Measurements from ENCODE around the gene DPP6. TPM values are rescaled to one million over a fixed set of nuclear protein-coding genes. Genes with fewer than 3 reads are reported as not detected.

The DPP6 gene
- total RNA-seq, 2 experiments from 2014 or later, result not detected

DNA sequence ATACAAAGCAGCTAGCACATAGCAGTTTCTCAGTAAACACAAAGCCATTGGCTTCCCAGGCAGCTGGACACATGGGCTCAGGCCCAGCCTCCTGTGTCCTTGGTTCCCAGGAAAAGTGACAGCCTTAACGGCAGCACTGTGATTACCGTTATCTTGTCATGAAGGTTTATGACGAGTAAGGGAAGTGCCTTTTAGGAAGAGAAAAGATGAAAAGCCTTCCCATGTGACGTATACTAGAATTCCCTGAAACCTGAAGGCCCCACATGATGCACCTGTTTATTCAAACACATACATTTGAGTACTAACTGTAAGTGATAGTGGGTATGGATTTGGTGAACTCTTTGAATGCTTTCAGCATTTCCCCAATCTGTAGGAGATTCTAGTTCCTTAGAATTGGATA lies 244.2 kb downstream of the DPP6 start:
- intact Hi-C loops (cut with DNase I, micrococcal nuclease), result no loop called here
- CTCF ChIA-PET, result no interaction called here
- Mint-ChIP-seq H3K9me3 (ENCODE audit: low read depth) (peaks cover 1% of the 10 kb centered on the region), H3K27me3 (no peaks in the 10 kb centered on the region), H3K36me3 (ENCODE audit: low read depth) (no peaks in the 10 kb centered on the region), H3K27ac (no peak overlapping the region), H3K4me1 (no peaks in the 10 kb centered on the region), H3K4me3 (no peak overlapping the region)
- ATAC-seq (no peak), DNase-seq (no peak)
- POLR2A ChIA-PET, result no interaction called here

DNA sequence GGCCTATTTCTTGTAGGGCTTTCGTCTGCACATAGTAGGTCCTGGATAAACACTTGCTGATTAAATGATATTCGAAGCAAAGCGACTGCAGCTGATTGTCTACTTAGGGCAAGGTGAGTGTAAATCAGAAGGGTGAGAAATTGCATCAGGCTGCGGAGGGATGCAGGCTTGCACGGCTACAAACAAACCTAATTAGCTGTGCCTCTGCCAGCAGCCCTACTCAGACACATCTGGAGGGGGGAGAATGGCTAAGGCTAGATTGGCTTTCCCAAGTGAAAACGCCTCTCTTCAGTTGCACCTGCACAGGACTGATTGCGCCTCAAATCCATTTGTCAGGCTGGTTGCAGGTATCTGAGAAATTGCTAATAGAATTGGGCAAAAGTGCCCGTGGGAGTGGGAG lies 247.5 kb downstream of the DPP6 start:
- peaks cover 4% of the 10 kb centered on the region for H3K9me3 Mint-ChIP-seq (ENCODE audit: low read depth)
- H3K27ac Mint-ChIP-seq, result no peak overlapping the region
- ATAC-seq (no peak), DNase-seq (no peak)
- ChIA-PET CTCF (no interaction called here), POLR2A (no interaction called here)
- H3K27me3 Mint-ChIP-seq, result peaks cover 4% of the 10 kb centered on the region
- H3K4me3 Mint-ChIP-seq, result no peak overlapping the region
- H3K36me3 Mint-ChIP-seq (ENCODE audit: low read depth), result no peaks in the 10 kb centered on the region
- intact Hi-C loops (cut with DNase I, micrococcal nuclease), result no loop called here
- no peaks in the 10 kb centered on the region for H3K4me1 Mint-ChIP-seq

DNA sequence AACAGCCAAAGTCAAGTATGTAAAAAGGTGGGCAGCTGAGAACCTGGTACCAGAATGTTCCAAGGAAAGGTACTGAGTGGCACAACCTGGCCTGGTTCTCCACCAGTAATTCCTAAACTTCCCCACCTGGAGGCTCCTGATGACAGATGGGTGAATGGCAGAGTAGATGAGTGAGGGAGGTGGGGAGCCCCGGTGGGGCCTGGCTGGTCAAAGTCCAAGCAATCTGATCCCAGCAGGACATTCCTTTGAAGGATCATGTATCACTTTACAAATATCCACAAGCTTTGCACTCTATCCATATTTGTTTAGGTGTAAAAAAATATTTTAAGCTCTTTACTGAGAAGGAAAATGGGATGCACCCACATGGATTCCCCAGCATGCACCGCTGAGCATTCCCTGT lies 250.2 kb downstream of the DPP6 start:
- ATAC-seq, result no peak
- DNase-seq, result no peak
- H3K27ac Mint-ChIP-seq, result no peak overlapping the region
- intact Hi-C loops (cut with DNase I, micrococcal nuclease), result no loop called here
- no peaks in the 10 kb centered on the region for H3K4me1 Mint-ChIP-seq
- H3K27me3 Mint-ChIP-seq, result peaks cover 11% of the 10 kb centered on the region
- peaks cover 4% of the 10 kb centered on the region for H3K9me3 Mint-ChIP-seq (ENCODE audit: low read depth)
- ChIA-PET CTCF (interaction anchor here (0.6 kb wide), 1 partner anchor 1456 kb away, joined by 3 read pairs; no protein-coding TSS in a partner anchor), POLR2A (no interaction called here)
- H3K36me3 Mint-ChIP-seq (ENCODE audit: low read depth), result no peaks in the 10 kb centered on the region
- no peak overlapping the region for H3K4me3 Mint-ChIP-seq

DNA sequence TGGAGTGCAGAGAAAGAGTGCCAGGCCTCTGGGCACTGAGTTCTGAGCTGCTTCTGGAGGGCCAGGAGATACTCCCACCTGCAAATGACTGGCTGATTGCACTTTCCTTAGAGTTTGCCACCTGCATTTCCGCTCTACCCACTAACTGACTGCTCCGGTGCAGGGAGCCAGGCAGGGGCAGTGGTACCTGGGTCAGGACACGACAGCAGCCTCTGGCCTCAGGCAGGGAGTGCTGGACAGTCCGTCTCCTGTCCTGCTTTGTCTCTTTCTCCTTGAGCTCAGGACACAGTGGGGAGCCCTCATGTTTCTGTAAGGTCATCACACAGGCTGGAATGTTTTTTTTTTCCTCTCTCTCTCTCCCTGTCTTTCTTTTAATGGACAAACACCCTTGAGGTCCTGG lies 252.0 kb downstream of the DPP6 start:
- DNase-seq, result no peak
- Mint-ChIP-seq H3K27ac (no peak overlapping the region), H3K36me3 (ENCODE audit: low read depth) (no peaks in the 10 kb centered on the region), H3K4me3 (no peak overlapping the region), H3K27me3 (peaks cover 11% of the 10 kb centered on the region), H3K9me3 (ENCODE audit: low read depth) (peaks cover 2% of the 10 kb centered on the region), H3K4me1 (no peaks in the 10 kb centered on the region)
- ChIA-PET POLR2A (no interaction called here), CTCF (no interaction called here)
- intact Hi-C loops (cut with DNase I, micrococcal nuclease), result no loop called here
- no peak for ATAC-seq

DNA sequence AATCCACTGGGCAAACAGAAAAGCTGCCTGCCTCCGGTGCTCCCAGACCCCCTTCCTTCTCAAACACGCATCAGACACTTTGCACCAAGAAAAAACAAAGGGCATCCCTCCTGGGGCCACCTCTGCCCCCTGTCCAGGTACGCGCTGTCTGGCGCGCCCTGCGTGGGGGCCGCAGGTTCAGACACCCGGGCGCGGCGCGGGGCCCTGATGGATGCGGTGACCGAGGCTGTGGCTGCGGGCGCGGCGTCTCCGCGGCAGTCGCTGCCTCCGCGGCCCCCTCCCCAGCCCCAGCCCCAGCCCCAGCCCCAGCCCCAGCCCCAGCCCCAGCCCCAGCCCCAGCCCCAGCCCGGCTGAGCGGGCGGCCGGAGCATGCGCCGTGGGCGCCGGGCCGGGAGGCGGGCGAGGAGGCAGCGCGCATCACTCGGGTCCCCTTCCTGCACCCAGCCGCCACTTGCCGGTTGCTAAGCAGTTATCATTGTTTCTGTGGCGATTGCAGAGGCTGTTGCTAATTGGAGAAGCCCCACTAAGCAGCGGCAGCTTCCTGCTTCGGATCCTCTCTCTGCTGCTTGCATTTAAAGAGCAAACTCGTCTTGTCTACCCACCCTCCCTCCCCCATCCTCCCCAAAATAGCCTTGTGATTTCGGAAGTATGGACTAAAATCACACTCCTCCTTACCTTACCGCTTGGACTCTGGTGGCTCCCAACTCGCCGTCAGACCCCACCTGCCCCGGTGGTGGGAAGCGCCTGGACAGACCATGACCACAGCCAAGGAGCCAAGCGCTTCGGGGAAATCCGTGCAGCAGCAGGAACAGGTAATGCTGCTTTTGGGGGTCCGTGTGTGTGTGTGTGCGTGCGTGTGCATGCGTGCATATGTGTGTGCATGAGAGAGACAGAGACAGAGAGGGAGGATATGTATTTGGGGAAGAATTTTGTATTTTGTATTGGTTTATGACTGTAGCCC lies 252.8 kb downstream of the DPP6 start:
- no peak overlapping the region for H3K4me3 Mint-ChIP-seq
- POLR2A ChIA-PET, result no interaction called here
- H3K27me3 Mint-ChIP-seq, result peaks cover 11% of the 10 kb centered on the region
- H3K36me3 Mint-ChIP-seq (ENCODE audit: low read depth), result no peaks in the 10 kb centered on the region
- peaks cover 2% of the 10 kb centered on the region for H3K9me3 Mint-ChIP-seq (ENCODE audit: low read depth)
- DNase-seq, result no peak
- intact Hi-C loops (cut with DNase I, micrococcal nuclease), result no loop called here
- CTCF ChIA-PET, result no interaction called here
- no peak for ATAC-seq
- no peak overlapping the region for H3K27ac Mint-ChIP-seq
- H3K4me1 Mint-ChIP-seq, result no peaks in the 10 kb centered on the region

DNA sequence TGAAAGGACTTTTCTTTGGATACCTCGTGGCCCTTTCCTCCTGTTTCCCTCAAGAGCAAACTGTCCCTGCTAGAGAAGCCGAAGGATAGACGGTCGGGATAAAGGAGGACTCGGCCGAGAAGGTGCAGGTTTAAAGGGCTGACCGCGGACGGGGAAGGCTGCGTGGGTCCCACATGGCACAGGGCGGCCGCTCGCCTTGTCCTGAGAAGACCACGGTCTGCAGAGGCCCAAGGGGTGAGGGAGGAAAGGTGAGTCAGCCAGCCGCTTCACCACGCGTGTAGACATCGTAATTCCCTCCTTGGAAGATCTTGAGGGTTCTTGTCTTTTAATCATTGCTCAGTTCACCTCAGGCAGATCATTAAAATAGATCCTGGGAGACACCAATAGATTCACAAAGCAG lies 253.8 kb downstream of the DPP6 start:
- ATAC-seq (no peak), DNase-seq (no peak)
- ChIA-PET CTCF (no interaction called here), POLR2A (no interaction called here)
- H3K27me3 Mint-ChIP-seq, result peaks cover 11% of the 10 kb centered on the region
- no peak overlapping the region for H3K27ac Mint-ChIP-seq
- intact Hi-C loops (cut with DNase I, micrococcal nuclease), result no loop called here
- H3K9me3 Mint-ChIP-seq (ENCODE audit: low read depth), result peaks cover 2% of the 10 kb centered on the region
- H3K36me3 Mint-ChIP-seq (ENCODE audit: low read depth), result no peaks in the 10 kb centered on the region
- no peak overlapping the region for H3K4me3 Mint-ChIP-seq
- H3K4me1 Mint-ChIP-seq, result no peaks in the 10 kb centered on the region

DNA sequence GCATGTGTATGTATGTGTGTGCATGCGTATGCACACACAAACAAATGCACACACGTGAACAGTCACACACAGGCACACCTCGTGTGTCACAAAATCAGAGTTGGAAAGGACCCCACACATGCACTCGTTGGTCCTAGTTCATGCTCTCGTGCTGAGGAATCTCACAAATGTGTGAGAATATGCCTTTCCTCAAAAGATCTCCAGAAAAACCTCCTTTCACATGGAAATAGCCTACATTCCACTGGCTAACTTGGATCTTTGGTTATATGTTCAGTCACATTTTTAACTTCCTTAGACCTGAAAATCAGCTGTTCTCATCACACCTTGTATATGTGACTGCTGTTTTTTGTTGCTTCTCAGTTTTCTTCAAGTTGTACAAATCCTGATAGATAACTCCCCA lies 256.7 kb downstream of the DPP6 start:
- no peak overlapping the region for H3K27ac Mint-ChIP-seq
- intact Hi-C loops (cut with DNase I, micrococcal nuclease), result no loop called here

DNA sequence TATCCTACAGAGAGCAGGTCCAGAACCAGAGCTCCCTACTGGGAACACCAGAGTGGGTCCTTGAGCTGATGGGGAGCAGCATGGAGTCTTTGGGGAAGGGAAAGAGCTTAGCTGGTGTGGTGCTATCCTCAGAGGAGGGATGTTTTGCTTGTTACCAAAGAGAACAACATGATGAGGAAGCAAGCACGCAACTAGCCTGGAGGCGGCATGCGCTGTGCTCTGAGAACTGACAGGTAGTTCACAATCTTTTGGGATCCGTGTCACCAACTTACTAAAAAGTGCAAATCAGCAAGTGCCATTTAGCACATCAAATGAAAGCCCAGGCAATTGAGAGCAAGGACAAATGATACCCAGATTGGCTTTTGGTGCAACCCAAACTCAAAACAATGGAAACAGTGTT lies 257.9 kb downstream of the DPP6 start:
- Mint-ChIP-seq H3K27ac (no peak overlapping the region), H3K4me1 (no peaks in the 10 kb centered on the region), H3K36me3 (ENCODE audit: low read depth) (no peaks in the 10 kb centered on the region), H3K4me3 (no peak overlapping the region), H3K27me3 (peaks cover 9% of the 10 kb centered on the region), H3K9me3 (ENCODE audit: low read depth) (peaks cover 2% of the 10 kb centered on the region)
- DNase-seq (no peak), ATAC-seq (no peak)
- CTCF ChIA-PET, result no interaction called here
- intact Hi-C loops (cut with DNase I, micrococcal nuclease), result no loop called here
- POLR2A ChIA-PET, result no interaction called here

More for the DNA sequence above, 256.7 kb downstream of the DPP6 start:
- Mint-ChIP-seq H3K4me3 (no peak overlapping the region), H3K9me3 (ENCODE audit: low read depth) (no peaks in the 10 kb centered on the region), H3K4me1 (no peaks in the 10 kb centered on the region), H3K27me3 (peaks cover 11% of the 10 kb centered on the region), H3K36me3 (ENCODE audit: low read depth) (no peaks in the 10 kb centered on the region)
- no peak for DNase-seq
- ChIA-PET POLR2A (no interaction called here), CTCF (no interaction called here)
- no peak for ATAC-seq

DNA sequence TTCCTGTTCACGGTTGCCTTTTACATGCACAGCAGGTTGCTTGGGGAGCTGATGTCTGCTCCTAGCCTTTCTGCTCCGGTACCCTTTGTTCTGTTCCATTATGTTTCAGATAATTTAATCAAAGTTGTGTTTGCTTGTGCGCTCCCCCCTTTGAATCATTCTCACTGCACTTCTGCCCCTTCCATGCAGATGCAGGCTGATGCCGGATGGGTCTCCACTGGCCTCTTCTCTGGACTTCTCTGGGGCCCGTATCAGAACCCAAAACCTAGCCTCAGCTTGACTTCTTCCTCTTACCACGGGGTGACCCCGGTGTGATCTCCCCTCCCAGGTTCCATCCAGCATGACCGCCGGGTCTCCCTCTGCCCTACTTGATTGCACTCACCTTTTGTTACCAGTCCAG lies 272.0 kb downstream of the DPP6 start:
- ChIA-PET CTCF (no interaction called here), POLR2A (no interaction called here)
- H3K9me3 Mint-ChIP-seq (ENCODE audit: low read depth), result peaks cover under 1% of the 10 kb centered on the region
- intact Hi-C loops (cut with DNase I, micrococcal nuclease), result no loop called here
- ATAC-seq, result no peak
- H3K27me3 Mint-ChIP-seq, result no peaks in the 10 kb centered on the region
- H3K27ac Mint-ChIP-seq, result no peak overlapping the region
- no peak for DNase-seq
- H3K36me3 Mint-ChIP-seq (ENCODE audit: low read depth), result no peaks in the 10 kb centered on the region
- no peak overlapping the region for H3K4me3 Mint-ChIP-seq
- H3K4me1 Mint-ChIP-seq, result no peaks in the 10 kb centered on the region

DNA sequence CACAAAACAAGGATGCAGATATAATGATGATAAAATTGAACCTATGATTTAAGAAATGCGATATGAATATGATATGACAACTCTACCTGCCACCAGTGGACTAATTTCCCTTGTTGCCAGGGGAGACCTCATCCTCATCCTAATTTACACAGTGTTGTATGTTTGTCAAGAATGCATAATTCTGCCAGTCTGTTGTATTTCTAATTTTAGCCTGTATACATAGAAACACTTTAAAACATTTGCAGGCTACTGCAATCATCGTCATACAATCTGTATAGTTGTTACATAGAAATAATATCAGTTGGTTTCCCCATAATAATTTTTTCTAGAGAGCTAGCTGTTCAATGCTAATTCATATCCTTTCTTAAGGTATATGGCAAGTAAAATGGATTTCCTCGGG lies 274.2 kb downstream of the DPP6 start:
- Mint-ChIP-seq H3K27ac (no peak overlapping the region), H3K9me3 (ENCODE audit: low read depth) (peaks cover 4% of the 10 kb centered on the region), H3K36me3 (ENCODE audit: low read depth) (no peaks in the 10 kb centered on the region), H3K4me1 (no peaks in the 10 kb centered on the region), H3K27me3 (no peaks in the 10 kb centered on the region), H3K4me3 (no peak overlapping the region)
- CTCF ChIA-PET, result no interaction called here
- DNase-seq (no peak), ATAC-seq (no peak)
- POLR2A ChIA-PET, result no interaction called here
- intact Hi-C loops (cut with DNase I, micrococcal nuclease), result no loop called here

DNA sequence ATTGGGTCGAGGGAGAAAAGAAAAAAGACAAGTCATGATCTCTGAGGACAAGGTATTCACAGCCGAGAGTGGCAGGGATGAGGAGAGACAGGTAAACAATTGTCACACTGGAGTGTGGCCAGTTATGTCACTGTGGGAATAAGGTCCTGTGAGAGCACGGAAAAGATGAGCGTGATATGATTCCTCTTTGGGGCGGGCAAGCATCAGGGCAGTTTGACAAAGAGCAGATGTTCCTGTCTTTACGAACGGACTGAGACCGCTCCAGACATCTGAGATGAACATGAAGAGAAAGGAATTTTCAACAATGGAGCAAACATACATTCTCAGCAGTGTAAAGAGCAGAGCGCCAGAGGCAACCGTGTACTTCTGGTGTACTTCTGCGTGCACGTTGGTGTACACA lies 278.1 kb downstream of the DPP6 start:
- Mint-ChIP-seq H3K9me3 (ENCODE audit: low read depth) (peaks cover 8% of the 10 kb centered on the region), H3K4me3 (no peak overlapping the region), H3K36me3 (ENCODE audit: low read depth) (no peaks in the 10 kb centered on the region), H3K27me3 (no peaks in the 10 kb centered on the region), H3K4me1 (no peaks in the 10 kb centered on the region), H3K27ac (no peak overlapping the region)
- POLR2A ChIA-PET, result no interaction called here
- CTCF ChIA-PET, result no interaction called here
- ATAC-seq (no peak), DNase-seq (no peak)
- intact Hi-C loops (cut with DNase I, micrococcal nuclease), result no loop called here

DNA sequence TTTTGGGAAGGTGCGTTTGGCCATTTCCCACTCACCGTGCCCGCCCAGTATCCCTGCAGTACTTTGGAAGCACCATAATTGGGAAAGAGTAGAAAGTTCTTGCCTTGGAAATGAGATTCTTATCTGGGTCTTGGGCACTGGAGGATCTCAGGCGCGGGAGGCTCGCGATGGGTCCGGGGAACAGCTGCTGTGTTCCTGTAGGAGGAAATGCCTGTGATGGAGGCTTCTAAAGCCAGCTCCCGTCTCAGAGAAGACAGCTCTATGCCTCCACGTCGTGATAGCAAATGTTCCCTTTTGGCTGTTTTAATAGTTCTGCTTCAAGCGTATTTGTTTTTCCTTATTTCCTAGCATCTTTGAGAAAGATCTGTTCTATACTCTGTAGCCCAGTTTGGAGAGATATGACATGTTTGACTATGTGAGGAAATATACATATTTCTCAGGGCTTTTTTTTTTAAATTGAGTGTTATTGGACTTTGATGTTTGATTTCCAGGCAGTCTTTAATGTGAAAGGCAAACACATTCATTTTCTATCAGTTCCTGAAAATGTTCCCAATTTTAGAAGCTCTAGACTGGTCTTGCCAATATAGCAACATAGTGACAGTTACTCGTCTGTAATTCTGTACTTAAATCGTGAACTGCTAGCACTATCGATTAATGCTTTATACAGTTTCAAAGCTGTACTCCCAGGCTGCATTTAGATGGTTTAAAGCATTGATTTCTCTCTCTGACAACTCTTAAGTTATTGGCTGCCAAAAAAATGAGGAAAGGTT lies 280.8 kb downstream of the DPP6 start:
- intact Hi-C loops (cut with DNase I, micrococcal nuclease), result no loop called here
- H3K4me1 Mint-ChIP-seq, result no peaks in the 10 kb centered on the region

More for the DNA sequence above, 280.8 kb downstream of the DPP6 start:
- ChIA-PET POLR2A (no interaction called here), CTCF (no interaction called here)
- ATAC-seq (no peak), DNase-seq (no peak)
- Mint-ChIP-seq H3K9me3 (ENCODE audit: low read depth) (peaks cover 10% of the 10 kb centered on the region), H3K4me3 (no peak overlapping the region), H3K27me3 (no peaks in the 10 kb centered on the region), H3K36me3 (ENCODE audit: low read depth) (no peaks in the 10 kb centered on the region), H3K27ac (no peak overlapping the region)
